GM20431 (cell line): Measurements from ENCODE around the gene SPA17.

Source experiments
- in situ Hi-C: fragments of 300-500 bp; cut with MseI, MboI; formaldehyde crosslinking; loops from one replicate; pipeline ENCODE4 v1.15.0; 2020; ENCODE audit warnings: low sequenced_read_pairs; ENCODE audit not compliant: unreplicated experiment

Gene SPA17

DNA sequence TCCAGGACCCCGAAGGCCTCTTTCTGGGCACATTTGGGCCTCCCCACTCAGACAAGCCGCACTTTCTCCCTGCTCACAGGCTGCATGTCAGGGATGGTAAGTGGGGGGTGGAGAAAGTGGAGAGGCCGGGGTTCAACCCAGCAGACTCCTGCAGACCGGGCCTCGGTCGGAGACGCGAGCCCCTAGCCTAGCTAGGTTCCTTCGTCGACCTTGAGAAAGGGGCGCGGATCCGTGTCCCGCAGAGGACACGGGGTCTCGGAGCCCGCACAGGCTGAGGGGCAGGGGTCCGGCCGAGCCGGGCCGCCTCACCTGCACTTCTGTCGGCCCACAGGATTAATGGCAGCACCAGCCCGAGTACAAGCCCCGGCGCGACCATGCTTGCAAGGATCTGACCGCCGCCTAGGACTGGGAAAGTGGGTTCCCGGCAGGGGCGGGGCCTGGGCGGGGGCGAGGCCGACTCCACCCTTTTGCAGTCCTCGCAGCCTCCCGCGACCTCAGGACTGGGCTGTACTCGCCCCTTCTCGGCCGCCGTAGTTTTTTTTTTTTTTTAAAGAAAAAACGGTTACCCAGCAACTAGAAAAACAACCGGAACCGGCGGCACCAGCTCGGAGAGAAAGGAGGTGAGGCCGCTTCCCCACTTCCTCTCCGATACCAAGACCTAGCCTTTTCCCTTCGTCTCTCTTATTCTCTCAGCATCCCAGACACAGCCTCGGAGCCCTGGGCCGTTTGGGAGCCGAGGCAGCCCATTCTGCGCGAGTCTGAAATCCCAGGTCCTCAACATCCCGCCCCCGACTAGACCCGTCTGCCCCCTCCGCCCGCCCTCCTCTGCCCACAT lies at the start of gene SPA17, which contains the start of gene SIAE:
TSS of gene SPA17 (plus strand) at position 572 of the 835 bp plus-strand sequence. CDS start 1,361 bp downstream, outside the sequence.
TSS of gene SIAE (minus strand) at position 407 of the 835 bp plus-strand sequence. CDS start at position 376, 31 bp downstream.
- in situ Hi-C loops, result loop anchor here (25.0 kb wide), 2 partner anchors 89 to 164 kb away; partner anchors contain the start of genes ESAM and VSIG2

DNA sequence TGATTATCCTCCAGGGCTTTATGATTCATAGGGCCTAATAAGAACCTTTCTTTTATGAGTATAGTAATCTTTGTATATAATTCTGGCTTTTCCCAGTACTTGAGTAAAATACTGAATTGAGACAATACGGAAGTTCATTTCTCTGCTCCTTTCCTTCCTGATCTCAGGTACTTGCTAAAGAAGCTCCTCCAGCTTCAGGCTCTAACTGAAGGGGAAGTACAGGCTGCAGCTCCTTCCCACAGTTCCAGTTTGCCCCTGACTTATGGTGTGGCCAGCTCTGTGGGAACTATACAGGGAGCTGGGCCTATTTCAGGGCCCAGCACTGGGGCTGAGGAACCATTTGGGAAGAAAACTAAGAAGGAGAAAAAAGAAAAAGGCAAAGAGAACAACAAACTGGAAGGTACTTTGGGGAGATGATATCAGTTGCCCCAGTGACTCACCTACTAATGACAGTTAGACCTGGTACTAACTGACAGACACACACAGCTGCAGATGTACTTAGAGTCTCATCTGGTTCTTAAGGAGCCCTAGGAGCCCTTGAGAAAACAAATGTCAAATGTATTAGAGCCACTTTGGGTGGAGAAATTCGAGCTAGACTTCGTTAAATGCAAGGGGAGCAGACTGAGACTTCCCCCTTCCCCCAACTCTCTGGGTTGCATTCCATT lies 48.1 kb upstream of the SPA17 start:
- in situ Hi-C loops, result no loop called here

DNA sequence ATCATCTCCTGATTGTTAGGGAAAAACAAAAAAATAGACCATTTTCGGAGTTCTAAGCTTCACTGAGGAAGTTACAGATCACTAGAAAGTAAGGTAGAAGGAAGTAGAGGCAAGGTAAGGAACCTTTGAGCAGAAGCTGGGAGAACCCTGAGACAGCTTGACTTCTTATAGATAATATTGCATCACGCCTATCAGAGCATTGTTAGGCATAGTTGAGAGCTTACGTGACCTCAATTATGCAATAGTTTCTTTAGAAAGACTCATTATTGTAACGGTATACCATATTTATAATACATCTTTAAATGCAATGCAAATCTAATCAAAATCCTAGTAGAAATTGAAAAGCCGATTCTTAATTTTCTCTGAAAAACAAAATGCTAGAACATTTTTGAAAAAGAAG lies 46.2 kb upstream of the SPA17 start:
- in situ Hi-C loops, result no loop called here

DNA sequence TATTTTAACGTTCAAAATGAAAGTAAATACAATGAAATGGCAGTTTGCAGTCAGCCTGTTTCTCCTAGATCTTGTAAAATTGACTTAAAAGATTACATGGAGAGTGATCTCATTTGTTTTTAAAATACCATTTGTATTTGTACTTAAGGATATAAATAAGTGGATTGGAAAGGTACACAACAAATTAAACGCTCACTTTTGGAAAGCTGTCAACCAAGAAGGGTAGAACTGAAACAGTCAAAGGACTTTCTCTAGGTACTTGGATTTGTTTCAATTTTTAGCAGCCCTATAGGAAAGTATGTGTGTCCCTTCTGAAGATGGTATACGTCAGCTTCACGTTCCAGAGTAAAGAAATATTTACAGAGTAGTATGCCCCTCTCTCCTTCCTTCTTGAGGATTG lies 43.7 kb upstream of the SPA17 start:
- in situ Hi-C loops, result no loop called here

DNA sequence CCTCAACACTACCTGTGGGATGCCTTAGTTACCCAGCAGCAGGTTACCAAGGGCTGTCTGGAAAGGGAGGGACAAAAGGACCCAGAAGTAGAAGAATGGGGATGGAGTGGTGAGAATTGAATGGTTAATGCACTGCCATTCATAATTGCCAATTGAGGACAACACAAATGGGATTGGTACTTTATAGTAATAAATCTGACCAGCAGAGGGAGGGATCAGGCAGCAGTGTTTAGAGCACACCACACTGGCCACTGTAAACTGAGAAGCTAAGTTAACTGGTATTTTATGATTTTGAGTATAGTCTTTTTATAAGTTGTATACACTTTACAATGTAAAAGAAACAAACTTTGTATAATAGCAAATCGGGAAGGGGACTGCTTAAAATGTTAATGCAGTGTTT lies 40.3 kb upstream of the SPA17 start:
- in situ Hi-C loops, result no loop called here

DNA sequence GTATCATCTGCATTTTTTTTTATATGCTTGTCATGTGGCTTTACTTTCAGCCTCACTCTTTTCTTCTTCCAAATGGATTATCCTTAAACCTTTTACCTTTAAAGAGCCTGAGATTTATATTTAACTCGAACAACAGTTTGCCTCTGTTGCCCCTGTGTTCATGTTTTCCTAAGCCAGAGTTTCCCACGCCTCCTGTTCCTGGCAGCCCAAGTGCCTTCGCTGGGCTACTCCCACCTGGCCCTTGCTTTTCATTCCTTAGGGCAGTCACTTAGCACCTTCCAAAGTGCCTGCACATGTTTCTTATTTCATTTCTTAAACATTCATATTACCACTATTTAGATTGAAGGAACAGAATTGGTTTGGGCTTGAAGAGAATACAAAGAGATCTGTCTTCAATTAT lies 37.8 kb upstream of the SPA17 start:
- in situ Hi-C loops, result no loop called here

DNA sequence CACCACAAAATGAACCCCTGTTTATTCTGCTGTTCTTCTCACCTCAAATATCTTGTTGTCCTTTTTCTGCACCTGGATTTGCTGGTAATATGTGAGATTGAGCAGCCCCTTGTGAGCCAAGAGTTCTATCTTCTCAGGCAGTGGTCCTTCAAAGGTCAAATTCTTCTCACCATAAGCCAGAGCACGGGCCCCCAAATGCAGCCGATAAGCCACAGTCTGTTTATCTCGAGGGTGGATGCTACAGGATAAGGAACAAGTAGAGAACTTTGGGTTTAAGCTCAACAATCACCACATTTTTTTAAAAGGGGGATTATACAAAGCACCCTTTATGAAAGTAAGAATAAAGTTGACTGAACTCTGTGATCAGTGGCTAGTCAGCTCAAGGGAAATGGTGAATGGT lies 35.2 kb upstream of the SPA17 start:
- in situ Hi-C loops, result no loop called here

DNA sequence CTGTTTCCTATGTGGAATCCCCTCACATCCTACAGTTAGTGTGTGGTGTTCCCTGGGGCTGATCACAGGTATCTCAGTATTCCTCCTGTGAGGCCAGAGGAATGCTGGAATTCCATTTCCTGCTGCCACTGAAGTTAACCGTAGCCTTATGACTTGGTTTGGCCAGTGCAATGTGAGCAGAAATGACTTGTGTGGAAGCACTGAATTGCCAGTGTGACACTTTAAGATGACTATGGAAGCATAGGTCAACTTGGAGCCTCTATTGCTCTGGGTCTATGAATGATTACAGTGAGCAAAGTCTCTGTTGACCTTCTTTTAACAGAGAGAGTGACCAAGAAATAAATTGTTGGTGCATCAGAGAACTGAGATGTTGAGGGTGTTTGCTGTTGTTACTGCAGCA lies 34.5 kb upstream of the SPA17 start:
- in situ Hi-C loops, result no loop called here

DNA sequence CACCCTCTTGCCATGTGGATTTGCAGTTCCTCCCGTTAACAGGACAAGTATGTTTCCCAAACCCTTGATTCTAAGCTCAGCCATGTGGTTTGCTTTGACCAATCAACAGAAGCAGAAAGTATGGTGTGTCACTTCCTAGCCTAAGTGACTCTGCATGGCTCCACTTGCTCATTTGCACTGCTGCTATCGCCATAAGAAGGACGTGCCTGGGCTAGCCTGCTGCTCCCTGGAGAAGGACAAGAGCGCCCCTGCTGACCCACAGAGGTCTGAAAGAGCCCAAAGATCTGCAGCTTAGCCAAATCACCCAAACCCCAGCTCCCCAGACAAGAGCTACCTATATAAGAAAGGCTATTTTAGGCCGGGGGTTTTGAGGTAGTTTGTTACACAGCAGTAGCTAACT lies 33.0 kb upstream of the SPA17 start:
- in situ Hi-C loops, result no loop called here

DNA sequence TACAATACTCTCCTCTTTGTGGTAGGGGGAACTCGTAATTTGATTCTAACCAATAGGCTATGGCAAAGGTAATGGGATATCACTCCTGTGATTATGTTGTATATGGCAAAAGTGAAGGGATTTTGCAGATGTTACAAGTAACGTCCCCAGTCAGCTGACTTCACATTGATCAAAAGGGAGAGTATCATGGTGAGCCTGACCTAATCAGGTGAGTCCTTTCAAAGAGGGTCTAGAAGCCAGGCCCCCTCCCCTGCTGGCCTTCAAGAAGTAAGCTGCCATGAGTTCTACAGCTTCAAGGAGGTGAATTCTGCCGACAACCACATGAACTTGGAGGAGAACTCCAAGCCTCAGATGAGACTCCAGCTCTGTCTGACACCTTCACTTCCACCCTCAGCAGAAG lies 31.1 kb upstream of the SPA17 start:
- in situ Hi-C loops, result no loop called here

DNA sequence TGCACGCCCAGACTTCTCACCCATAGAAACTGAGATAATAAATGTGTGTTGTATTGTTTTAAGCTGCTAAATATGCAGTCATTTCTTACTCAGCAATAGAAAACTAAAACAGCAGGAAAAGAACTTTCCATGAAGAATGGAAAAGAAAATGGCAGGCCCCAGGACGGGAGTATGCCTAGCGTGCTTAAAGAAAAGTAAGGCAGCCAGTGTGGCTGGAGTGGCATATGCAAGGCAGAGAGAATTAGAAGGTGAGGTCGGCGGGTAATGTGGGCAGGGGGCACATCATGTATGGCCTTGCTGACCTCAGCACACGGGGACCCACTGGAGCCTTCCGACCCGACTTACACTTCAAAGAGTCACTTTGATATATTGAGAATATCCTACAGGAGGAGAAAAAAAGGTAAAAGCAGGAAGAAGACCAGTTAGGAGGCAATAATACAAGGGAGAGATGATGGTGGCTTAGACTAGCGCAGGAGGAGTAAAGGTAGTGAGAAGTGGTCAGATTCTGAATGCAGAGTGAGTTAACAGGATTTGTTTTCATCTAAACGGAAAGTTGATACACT lies 30.6 kb upstream of the SPA17 start:
- in situ Hi-C loops, result no loop called here

DNA sequence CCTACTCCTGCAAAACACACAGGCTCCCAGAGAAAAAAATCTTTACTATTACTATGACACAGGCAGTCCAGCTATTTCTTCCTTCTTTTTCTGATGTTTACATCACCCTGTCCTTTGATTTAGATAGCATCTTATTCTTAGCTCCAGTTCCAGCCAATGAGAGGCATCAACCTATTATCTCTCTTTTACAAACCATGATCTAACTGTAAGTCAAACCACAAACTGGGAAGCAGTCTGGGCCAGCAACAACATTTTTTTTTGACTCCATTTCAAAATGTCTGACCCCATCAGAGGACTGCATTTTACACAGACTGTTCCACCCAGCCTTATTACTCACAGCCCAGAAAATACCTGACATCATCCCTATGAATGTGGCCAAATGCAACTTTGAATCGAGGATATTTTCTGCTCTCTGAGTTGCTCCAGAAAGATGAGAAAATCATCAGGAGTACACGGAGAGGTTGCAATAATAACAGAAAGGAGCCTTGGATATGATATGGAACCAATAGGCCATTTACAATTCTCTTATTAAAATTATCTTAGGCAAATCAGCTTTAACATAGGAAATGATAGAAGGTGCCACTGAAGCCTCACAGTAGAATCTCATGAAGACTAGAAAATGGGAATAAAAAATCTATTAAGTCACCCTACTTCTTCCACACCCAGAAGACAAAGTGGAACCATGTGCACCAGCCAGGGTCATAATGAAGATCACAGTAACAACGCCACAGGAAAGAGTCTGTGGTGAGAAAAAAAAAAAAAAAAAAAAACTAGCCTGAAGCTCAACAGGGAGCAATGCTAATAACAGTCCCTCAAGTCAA lies 29.9 kb upstream of the SPA17 start:
- in situ Hi-C loops, result no loop called here

DNA sequence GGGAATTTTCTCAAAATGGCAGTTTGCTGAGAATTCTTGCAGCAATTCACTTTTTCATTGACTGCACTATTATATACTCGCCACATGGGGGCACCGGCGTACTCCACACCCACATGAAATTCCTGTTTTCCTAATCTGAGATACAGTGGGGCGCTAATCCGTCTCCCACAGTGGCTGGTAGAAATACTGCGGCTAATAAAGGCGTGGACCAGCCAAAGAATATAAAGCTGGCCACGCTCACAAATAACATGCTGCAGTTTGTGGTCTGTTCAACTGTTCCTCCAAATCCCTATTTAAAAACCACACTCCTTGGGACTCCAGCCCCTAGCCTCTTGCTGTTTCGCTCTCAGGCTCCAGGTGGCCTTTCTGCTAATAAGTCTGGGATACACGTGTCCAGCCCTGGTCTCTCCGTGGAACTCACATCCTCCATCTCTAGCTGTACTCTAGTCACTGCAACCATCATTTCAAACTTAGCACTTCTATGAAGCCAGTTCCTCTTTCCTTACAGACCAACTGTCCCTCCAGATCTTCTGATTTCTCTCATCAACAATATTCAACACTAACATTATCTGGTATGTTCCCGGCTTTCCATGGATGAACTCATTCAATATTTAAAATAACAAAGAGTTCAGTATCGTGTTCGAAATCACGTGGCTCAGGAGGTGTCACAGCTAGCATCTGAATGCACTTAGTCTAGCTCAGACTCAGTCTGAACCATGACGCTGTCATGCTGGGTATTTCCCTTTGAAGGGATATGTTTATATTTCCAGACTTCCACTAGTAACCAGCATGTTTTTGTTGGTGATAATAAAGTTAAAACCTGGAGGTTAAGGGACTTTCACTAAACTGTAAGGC lies 29.1 kb upstream of the SPA17 start:
- in situ Hi-C loops, result no loop called here

DNA sequence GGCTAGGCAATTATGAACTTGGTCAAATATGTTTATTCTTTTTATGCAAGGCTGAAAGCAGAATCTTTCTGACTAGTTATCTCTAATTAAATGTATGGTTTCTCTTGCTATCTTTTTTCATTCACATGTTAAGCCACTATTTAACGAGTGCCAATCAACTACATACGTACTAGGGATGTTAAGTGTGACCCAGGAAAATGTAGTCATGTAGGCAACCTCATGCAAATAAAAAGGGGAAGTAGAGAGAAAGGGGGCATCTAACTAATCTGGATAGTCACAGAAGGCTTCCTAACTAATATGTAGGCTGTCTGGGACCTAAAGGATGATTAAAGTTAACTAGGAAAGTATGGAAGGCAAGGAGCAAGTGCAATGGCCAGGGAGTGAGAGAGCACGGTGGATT lies 27.6 kb upstream of the SPA17 start:
- in situ Hi-C loops, result no loop called here

DNA sequence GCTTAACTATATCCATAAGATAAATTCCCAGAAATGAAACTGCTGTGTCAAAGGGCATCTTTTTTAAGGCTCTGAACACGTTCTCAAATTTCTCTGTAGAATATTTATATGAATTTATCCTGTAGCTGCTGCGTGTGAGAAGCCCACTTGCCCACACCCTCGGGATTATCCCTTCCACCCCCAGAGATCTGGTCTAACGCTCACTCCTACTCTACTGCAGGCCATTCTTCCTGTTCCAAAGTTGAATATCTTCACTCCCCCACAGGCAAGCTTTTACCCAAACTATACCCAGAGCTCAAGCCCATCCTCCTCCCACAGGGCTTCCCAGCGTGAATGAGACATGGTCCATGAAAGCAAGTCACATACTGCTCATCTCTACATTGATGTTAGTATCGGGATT lies 25.1 kb upstream of the SPA17 start:
- in situ Hi-C loops, result no loop called here

DNA sequence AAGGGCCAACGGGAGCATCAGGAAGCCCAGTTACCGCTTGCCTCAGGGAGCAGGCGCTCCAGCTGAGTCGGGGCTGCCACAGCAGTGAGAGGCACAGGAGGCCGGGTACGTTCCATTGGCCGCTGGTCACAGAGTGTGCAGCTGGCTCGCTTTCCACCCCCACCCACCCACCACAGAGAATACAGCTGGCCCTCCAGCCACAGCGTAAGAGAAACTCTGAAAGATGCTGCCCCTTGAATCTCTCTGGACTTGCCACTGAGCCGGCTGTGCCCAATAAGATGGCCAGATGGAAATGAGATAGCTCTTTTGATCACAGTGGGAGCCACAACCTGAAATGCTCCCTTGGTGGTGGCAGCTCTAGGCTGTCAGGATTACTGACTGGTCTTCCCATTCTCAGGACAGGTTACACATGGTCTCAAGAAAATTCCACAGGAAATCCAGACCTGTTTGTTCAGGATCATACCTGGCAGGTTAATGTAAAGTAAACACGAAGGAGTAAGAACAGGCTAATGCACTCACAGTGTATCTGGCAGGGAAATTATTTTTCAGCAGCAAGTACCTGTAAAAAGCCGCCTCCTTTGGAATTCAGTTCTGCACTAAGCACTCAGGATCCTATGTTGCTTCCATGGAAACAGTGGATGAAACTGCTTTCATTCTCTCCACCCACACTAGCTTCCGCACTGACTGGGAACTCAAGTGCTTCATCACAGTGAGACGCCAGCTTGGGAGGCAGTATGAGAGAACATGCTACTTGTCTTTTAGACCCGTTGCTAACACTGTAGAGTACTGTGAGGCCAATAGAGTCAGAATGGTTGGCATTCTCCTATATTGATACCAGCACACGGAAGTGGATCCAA lies 16.7 kb upstream of the SPA17 start:
- in situ Hi-C loops, result loop anchor here (25.0 kb wide), 2 partner anchors 105 to 180 kb away; partner anchors contain the start of genes ESAM and VSIG2

DNA sequence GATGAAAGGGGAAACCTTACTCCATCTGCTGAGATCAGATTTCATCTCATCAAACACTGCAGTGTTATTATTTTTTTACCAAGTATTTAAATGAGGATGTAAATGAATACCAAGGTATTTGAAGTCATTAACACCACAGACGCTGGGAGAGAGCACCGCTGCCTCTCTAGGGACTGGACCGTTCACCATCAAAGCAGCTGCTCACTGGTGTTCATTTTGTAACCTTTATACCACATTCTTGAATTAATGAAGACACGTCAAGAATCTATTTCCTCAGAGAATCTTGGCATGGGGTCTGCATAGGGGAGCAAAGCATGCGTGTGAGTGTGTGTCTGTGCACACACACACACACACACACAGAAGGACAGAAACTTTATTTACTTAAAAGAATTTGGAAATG lies 15.8 kb upstream of the SPA17 start:
- in situ Hi-C loops, result loop anchor here (25.0 kb wide), 2 partner anchors 104 to 179 kb away; partner anchors contain the start of genes ESAM and VSIG2

DNA sequence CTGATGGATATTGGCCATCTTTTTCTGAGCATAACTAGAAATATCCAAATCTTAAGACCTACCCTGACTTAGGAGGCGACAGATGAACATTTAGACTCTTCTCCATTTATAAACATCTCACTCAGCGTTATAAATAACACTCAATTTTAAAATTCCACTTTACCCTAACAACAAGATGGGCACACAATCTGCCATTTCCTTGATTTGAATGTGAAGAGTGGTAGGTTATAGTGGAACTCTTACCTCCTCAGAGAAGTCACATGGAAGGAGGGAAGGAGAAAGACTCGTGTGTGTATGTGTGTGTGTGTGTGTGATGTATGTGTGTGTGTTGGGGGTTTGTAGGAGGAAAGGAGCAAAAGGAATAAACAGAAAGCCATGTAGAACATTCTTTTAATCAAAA lies 15.2 kb upstream of the SPA17 start:
- in situ Hi-C loops, result loop anchor here (25.0 kb wide), 2 partner anchors 104 to 179 kb away; partner anchors contain the start of genes ESAM and VSIG2
